ENCODE data around the gene KCNJ18.
A peak's percentile ranks its signal among the peaks of the same experiment; 100 is the strongest.
"Not testable (repeated sequence)": the region's sequence is repeated elsewhere in the genome, so short reads cannot be mapped to it uniquely, and the experiment has no call there.

KCNJ18 gene

DNA sequence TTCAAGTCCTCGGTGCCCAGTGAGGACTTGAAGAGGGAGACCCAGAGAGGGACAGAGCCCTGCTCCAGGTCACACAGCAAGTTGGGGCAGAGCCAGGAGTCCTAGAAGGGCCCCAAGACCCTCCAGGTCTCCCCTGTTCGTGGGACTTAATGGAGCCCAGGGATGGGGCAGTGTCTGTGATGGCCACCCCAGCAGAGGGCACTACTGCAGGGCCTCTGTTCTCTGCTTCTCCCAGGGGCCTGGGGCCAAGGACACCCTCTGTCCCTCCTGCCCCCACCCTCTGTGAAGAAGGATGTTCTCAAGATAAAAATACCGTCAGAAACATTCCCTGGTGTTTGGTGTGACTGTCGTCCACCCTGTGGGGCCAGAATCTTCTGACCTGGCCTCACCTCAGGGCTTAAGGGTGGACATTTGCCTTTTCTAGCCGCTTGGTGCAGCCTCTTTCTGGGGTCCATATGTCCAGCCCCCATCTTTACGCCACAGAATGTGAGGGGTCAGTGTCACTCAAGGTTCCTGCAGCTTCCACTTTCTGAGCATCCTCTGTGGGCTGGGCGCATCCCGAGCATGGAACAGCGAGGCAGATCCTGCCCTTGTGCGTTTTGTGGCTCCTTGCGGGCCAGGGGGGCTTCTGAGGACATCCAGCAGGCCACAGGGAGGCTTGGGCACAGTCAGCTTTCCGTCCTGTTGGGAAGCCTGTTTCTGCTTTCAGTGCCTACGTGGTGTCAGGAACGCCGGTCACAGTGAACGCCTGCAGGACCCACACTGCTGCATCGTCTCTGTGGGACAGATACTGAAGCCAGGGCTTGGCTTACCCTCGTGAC, at the start of gene KCNJ18:
Gene KCNJ18, plus strand, starts transcription at position 641 of the 821 bp plus-strand sequence. CDS start 10,264 bp downstream, outside the sequence.
- DNase-seq: not testable (repeated sequence)

DNA sequence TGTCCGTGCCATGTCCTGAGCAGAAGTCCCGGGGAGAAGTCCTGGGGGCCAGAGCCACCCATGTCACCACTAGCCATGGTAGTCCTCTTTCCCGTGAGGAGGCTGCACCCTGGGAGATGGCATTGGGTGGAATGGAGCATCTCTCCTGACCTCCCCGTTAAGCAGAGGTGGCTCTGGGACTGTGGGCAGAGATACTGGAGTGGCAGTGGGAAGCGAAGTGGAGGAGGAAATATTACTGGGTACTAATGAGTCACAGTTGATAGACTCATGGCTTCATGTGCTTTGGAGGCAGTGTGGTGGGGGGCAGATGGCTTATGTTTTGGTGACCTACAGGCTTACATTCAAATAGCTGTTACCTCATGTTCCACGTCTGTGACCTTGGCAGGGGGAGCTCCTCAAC, 44.2 kb upstream of the KCNJ18 start:
- DNase-seq: not testable (repeated sequence)

DNA sequence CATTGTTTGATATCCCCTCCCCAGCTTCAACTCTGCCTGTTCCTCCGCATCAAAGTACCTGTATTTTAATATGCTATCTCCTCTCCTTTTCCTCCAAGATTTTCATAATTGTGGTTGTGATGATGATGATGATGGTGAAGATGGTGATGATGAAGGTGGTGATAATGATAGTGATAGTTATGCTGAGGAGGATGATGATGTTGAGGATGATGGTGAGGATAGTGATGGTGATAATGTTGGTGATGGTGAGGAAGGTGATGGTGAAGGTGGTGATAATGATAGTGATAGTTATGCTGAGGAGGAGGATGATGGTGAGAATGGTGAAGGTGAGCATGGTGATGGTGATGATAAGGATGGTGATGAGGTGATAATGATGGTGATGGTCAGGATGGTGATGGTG, 42.3 kb upstream of the KCNJ18 start:
- not testable (repeated sequence) for DNase-seq

DNA sequence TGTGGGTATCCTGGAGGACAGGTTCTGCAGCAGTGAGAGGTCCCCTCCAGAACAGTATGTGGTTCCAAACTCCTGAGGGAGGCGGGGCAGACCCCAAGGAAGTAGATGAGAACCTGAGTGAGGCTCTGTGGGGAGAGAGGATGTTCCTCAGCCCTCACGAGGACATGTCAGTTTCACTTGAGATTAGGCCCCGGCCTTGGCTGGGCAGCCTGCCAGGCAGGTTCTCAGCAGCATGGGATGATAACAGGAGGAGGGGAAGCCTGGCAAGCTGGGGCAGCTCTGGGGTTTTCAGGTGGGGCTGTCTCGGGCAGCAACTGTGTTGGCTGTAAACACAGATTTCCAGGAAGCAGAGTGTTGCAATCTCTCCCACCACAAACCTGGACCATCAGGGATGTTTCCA, 40.3 kb upstream of the KCNJ18 start:
- DNase-seq: not testable (repeated sequence)

DNA sequence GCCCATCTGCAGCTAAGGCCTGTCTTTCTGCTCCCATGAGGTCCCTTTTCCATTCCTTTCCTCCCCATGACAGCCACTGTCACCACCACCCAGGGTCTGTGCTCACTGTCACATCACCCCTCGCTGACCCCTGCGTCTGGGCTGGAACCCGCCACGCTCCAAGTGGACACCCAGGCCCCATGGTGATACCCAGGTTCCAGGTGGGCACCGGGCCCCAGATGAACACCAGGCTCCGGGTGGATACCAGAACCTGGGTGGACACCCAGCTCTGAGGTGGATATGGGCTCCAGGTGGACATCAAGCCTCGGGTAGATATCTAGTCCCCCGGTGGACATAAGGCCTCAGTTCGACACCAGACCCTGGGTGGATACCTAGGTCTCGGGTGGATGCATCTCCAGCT, 39.1 kb upstream of the KCNJ18 start:
- DNase-seq: not testable (repeated sequence)

DNA sequence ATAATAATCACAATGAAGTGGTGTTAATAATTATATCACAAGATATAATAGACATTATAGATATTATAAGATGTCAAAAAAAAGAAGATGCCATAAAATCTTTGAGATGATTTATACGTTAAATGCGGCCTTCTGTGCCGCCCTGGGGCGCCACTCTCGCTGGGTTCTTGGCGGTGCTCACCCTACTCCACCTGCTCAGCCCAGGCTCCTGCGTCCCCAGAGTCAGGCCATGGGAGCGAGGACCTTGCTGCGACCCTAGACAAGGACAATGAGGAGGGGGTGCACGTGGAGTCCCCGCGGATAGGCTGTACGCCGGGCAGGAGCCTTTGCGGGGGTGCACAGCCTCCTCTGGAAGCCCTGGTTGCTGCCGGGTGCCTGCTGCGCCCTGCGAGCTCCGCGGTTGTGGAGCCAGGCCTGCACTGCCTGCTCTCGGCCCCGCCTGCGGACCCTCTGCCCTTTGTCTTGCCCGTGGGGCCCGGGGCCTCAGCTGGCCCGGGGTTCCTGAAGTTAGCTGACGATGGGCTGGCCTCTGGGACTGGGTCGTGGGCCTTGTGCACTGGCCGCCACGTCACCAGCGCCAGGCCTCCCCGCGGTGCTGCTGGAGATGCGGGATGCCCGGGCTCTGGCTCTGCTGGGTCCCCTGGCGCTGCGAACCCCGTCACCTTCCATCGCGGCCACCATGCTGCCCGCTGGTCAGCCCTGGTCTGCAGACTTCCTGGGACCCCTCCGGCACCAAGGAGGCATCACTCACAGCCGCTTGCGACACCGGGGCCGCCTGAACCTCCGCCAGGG, 35.6 kb upstream of the KCNJ18 start:
- DNase-seq: not testable (repeated sequence)

DNA sequence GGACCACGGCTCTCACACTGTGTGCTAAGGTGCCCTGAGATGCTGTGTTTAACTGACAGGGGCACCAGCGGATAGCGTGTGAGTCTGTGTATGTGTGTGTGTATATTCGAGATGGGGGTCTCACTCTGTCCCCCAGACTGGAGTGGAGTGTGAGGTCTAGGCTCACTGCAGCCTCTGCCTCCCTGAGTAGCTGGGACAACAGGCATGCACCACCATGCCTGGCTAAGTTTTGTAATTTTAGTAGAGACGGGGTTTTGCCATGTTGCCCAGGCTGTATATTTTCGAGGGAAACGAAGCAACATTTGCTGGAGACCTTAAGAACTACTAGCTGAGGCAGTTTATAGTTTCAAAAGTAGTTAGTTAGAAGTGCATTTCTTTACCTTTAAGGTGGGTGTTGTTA, 32.7 kb upstream of the KCNJ18 start:
- not testable (repeated sequence) for DNase-seq

DNA sequence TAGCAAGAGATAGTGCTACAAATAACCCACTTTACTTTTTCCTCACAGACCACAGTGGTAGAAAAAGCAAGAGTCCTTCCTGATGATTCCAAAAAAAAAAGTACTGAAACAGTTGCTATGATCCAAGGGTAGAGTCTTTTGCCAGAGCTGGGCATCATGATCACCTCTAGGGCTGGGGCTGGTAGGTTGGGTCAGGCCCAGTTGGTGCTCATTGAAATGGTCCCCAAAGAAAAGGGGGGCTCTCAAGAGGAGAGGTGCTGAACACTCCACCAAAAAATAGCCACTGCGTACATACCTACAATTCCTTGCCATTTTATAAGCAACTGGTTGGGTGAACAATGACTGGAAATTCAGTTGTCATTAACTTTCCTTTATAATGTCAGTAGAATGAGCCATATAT, 30.9 kb upstream of the KCNJ18 start:
- not testable (repeated sequence) for DNase-seq

DNA sequence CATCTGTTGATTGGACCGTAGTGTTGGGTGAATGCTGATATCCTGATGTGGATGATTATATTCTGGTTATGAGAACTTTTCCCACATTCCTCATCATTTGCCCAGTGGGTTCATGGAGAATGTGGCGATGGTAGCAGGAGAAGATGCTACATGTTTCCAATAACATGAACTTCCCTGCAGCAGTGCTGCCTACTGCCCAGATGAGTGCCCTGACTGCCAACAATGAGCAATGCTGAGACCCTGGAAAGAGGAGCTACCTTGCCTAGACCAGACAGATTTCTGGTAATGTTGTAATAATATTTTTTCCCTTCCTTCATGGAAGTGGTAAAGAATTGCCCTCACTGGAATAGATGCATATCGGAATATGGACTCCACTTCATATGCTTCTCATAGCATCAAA, 29.2 kb upstream of the KCNJ18 start:
- peak; percentile 26 for DNase-seq

DNA sequence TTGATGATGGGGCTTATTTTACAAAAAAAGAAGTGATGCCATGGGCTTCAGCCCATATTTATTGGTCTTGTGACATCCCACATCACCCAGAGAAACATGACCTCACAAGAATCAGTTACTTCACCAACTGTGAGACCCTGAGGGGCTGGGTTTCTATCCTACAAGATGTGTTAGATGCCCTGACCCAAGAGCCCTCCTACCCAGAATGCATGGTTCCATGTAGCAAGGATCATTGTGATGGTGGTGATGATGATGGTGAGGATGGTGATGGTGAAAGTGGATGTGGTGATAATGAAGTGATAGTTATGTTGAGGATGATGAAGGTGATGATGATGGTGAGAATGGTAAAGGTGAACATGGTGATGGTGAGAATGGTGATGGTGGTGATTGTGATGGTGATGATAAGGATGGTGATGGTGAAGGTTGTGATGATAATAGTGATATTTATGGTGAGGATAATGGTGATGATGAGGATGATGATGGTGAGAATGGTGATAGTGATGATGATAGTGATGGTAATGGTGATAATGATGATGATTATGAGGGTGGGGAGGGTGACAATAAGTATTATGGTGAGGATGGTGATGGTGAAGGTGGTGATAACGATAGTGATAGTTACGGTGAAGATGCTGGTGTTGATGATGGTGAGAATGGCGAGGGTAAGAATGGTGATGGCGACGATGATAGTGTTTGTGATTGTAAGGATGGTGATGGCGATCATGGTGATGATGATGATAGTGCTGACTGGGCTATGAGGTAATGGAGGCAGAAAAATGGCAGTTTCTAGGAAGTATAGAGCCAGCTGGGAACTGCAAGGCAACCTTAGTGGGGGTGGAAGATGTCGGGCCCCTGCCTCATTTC, 28.5 kb upstream of the KCNJ18 start:
- not testable (repeated sequence) for DNase-seq

DNA sequence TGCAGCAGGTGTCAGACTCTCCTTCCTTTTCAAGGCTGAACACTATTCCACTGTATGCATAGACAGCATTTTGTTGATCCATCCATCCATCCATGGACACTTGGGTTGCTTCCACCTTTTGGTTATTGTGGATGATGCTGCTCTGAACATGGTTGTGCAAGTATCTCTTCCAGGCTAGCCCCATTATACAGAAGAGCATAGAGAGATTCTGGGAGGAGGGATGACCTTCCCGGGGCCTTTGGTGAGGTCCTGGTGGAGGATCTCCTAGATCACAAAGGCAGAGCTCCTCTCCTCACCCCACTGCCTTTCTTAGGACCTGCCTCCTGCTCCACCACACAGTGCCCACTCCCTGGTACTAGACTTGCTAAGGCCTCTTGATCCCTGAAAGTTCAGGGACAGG, 27.2 kb upstream of the KCNJ18 start:
- DNase-seq: not testable (repeated sequence)

DNA sequence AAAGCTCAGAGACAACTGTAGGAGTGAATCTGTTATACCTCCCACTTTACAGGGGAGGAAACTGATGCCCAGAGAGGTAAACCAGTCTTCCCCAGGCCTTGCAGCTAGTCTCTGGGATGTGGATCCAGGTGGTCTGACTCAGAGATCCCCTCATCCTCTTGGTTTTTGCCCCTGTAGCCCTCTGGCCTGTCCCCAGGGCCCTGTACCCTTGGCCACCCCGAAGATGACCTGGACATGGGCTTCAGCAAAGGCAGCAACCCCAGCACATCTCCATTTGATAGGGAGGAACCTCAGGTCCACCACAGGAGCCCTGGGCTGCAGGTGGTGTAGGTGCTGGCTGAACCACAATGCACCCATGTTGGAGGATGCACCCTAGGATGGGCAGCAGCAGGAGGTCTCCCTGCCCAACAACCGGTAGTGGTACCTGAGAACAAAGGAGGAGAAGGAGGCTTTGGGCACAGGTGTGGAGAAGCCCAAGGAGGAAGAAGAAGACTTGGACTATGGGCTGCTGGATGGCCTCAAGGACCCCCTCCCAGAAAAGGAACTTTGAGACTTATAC, 26.3 kb upstream of the KCNJ18 start:
- not testable (repeated sequence) for DNase-seq

DNA sequence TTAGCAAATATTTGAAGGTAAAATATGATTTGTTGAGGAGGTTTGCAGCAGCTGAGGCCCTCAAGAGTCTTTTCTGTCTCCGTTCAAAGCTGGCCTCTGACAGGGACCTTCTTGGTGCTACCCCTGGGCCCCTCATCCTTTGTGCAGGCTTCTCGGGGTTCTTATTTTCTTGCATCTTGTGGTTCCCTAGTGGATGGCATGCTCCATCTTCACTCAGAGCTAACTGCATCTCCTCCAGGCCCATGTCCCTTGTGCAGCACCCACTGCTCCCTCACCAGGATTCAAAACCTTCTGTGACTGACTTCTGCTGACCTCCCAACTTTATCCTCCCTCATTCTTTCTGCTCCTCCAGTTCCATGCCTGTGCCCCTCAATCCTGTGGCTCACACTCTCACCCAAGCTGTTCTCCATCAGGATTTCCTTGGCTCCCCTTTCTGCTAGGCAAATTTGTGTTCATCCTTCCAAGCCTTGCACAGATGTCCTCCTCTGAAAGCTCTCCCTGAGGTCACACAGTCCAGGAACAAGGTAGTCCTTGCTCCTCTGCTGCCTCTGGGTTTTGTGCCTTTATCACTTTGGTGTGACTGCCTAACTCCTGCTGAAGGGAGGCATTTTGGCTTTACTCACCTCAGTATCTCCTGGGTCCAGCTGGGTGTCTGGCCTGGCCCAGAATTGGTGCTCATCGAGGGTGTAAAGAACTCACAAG, 25.5 kb upstream of the KCNJ18 start:
- DNase-seq: not testable (repeated sequence)

DNA sequence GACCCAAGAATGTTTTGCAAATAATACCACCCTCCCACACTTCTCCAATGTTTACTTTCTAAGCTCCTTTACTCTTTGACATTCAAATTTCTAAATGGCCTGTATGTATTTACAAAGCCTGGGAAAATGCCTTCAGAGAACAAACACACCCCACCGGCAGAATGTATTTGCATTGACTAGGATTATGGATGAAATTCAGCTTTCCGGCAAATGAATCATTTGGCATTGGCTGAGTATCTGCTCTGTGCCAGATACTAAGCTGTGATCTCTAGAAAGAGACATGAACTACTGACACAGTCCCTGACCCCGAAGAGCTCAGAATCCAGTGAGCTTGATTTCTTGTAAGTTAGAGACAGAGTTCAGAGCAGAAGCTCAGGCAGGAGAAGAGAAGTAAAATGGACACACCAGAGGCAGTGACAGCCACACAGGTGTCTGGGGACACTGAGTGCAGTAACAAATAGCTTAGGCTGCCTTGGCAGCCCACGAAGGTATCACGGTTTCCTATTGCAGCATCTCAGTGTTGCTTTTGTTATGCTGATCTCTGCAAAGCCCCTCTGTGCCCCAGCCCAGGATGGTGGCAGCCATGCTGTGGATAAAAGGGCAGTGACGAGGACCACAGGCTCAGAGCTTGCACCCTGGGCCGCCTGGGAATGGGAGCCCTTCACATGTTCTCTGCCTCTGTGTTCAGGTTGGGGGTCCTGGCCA, 24.8 kb upstream of the KCNJ18 start:
- DNase-seq: not testable (repeated sequence)

DNA sequence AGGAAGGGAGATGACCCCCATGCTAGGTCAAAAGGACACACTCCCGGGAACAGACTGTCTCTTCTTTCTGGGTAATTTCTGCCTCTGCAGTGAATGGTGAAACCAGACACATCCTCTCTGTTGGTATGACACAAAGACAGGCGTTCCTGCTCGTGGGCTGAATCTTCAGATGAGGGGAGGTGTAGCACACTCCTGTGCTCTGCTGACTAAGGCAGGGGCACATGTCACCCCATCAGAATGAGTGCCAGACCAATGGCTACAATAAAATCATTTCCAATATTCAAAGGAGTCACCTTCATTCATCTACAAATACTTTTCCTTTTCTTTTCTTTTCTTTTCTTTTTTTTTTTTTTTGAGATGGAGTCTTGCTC, 24.2 kb upstream of the KCNJ18 start:
- not testable (repeated sequence) for DNase-seq

DNA sequence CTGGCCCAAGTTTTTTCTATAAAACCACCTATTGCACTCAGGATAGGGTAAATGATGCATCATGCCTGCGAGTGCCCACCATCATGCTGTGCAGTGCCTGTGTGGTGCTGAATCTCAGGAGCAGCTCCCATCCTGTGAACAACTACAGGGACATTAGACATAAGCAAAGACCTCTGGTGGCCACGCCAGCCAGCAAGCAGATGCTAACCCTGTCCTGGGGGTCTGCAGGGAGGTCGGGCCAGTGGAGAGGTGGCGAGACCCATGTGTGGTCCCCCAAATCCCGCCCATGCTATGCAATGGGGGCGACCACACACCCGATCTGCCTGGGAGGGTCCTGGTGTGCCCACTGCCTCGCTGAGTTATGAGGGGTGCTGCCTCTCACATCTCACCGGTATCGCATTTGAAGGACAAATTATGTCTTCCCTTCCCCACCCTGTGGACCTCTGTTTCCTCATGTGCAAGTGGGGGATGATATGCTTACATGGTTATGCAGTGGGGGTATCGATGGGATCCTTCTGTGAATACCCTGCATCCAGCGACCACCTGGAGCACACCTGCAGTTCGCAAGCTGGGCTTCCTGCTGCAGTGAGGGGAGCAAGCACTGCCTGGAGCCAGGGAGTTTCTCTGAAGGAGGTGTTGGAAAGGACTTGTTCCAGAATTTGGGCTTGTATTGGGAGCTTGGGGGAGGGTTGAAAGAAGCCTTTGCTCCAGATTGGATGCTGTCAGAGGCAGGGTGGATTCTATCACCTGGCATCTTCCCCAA, 23.4 kb upstream of the KCNJ18 start:
- DNase-seq: not testable (repeated sequence)

DNA sequence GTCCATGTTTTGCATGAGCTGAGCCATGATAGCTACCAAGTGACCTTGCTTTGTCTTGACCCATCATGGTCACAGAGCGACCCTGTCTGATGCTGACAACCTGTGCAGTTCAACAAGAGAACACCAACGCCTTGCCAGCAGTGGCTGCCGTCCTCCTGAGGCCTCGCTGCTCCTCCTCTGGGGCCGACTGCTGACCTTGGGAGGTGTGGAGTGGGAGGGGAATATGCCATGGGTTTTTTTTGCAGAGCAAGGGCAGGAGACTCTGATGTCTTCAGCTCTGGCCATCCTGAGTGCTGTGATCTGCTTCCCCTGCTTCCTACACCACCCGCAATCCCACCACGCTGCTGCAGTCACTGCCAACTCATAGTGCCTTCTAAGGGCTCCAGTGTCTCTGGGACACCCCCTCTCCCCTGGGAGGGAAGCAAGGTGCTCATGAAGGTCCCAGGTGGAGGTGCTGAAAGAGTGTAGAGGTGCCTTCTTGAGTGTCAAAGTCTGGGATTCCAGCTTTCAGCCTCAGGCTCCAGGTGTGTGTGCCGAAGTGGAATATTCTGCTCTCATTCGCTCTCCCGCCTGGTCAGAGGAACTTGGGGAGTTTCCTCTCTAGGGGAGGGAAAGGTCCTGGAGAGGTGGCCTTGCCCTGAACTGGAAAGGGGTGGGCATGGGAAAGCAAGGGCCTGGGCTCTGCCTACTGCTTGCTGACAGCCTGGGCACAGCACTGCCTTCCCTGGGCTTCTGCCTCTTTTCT, 22.5 kb upstream of the KCNJ18 start:
- DNase-seq: not testable (repeated sequence)

DNA sequence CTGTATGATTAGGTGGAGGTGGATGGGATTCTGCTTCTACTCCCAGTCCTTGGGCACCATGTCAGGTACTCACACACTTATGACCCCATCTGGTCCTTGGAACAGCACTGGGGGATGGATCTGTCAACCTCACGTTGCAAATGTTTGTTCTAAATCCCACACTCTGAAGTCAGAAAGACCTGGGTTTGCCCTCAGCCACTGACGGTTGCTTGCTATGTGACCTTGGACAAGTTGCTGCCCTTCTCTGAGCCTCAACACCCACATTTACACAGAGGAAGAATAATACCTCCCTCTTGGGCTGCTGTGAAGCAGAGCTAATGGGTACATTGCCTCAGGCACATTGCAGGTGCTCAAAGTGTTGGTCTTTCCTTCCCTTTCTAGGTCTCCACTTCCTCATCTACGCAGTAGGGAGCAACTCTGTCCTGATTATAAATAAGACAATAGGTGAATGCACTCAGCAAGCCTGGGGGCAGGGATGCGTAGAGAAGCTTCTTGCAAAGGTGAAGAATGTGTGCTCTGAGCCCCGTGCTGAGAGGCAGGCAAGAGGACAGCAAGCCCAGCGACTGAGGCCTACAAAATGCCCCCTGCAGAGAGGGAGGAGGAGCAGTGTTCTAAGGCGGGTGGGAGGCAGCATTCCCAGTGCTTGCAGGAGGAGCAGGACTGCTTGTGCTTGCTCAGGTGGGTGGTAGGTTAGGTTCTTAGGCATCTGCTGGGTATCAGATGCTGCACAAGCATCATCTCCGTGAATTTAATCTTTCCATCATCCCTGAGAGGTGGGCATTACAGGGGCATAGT, 21.8 kb upstream of the KCNJ18 start:
- not testable (repeated sequence) for DNase-seq

DNA sequence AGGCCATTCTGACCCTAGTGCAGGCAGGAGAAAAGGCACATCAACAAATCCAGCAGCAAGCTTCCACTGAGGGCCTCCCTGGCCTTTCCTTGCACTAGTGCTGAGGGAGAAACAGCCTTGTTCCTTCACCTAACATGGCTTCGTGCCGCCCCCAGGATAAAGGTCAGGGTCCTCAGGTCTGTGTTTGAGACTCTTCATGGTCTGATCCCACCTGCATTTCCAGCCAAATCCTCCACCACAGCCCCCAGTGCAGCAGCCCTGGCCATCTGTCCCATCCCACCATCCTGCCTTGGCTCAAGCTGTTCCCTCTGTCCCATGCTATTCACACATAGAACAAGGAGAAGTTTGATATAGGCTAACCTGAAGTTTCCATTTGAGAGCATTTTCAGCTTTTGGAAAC, 20.9 kb upstream of the KCNJ18 start:
- DNase-seq: not testable (repeated sequence)
